Eye (tissue), 1 donor: Measurements from ENCODE around the gene NRCAM.

Experiments used
- DNase-seq: peaks from one replicate; pipeline ENCODE4 v3.0.0-alpha.2; 2015

NRCAM gene

DNA sequence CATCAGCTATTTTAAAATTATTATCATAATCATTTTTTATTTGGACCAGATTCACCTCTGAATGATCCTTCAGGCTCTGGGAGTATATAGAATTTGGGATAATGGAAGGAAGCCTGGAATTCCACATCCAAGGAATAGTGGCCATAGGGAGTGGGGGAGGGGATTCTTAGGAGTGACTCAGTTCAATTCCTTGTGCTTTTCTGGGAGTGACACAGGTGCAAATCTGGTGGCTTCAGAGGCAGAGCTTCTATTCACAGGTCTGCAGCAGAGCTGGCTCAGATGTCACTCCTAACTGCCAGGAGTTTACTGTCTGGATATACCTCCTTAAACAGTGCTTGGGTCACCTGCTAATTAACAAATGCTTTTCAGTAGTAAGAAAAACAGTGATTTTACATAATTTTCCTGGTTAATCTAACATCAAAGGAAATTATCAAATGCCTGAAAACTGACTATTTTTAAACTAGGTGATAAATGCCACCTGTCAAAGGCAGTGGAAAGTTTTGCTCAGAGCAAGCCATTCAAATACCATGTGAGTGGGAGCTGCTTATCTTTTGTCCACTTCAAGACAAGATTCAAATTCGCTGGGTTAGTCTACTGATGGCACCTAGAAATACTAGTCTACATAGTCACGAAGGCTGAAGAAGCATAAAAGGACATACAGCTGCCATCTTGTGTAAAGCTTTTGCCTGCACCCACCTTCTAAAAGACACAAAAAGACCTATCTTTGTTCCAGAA, 219.4 kb downstream of the NRCAM start:
- peak; percentile 40 for DNase-seq

DNA sequence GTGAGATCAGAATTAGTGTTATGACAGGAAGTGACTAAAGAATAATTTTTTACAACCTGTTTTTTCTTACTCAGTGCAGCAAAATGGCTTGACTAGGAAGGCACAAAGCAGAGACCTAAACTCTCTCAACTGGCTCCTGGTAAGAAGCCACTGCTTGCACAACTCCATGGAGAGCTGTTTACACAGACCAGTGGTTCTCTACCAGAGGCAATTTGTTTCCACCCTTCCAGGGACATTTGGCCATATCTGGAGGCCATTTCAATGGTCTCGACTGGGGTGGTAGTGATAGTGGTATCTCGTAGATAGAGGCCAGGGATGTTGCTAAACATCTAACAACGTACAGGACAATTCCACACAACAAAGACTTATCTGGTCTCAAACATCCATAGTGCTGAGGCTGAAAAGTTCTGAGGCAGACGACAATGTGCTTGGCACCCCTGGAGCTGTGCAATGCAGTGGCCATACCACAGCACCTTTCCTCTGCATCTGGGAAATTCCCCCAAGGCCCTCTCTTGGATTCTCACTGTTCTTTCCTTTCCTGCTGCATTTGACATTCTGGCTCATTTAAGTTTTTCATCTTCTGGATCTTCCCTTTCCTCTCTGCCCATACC, 220.7 kb downstream of the NRCAM start:
- no peak for DNase-seq

DNA sequence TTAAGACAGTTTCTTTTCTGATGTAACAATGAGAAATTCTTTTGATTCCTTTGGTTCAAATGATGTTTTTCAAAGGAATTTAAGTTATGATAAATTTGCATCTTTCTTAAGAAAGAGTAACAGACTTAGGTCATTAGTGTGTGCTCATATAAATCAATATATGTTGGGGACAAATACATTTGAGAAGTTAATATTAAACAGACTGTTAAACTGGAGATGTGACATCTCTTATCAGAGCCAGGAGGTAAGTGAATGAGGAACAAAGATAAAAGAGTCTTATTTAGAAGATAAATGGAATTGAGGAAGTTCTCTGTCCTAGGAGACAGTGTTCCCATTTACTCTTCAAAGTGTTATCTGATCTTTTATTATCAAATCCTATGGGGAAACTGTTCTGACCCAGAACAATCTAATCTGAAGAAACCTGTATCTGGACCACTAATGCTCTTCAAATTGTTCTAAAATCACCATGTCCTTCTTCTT, 221.2 kb downstream of the NRCAM start:
- DNase-seq = no peak

DNA sequence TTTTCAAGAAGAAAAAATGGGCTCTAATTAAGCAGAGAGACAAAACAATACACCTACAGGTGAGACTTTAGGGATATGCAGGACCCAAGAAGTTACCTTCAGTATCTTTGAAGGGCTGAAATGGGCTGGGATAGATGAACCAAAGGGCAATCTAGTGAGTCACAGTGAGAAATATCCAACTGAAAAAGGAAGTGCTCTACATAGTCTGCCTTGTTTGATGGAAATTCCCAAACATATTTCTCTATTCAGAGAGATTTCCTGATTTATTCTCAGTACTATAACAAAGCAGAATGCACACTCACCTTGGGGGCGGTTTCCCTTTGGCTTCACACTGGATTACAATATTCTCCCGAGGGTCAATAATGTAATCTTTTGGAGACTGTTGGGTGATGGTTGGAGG, 222.0 kb downstream of the NRCAM start:
- DNase-seq = no peak

DNA sequence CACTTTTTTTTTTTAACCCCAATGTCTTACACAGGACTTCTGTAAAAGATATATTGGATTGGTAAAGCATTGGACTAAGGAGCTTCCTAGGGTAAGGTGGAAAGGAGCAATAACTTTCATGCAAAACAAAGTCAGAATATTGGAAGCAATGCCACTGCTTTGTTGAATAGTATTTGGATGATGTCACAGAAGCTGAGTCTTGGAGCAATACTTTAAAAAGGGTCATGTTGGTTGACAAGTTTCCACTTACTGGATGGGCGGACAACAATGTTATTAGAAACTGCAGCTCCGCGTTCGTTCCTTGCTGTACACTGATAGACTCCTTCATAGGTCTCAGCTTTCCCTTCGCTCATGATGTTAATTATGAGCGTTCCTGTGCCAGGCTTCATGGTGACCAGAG, 224.2 kb downstream of the NRCAM start:
- no peak for DNase-seq

DNA sequence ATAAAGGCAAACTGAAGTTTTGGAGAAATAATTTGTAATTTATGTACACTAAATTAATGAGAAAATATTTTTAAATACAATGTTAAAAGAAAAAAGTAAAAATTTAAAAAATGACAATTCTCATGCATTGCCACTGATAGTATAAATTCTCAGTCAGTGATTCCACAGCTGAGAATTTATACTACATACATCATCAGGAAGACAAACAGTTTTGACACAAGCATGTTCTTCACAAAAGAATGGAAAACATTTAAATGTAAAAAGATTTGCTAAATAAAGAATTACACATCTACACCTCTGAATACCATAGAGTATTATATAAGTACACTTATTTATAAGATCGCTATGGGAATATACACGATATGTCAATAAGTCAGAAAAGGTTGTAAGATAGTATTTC, 225.0 kb downstream of the NRCAM start:
- no peak for DNase-seq

DNA sequence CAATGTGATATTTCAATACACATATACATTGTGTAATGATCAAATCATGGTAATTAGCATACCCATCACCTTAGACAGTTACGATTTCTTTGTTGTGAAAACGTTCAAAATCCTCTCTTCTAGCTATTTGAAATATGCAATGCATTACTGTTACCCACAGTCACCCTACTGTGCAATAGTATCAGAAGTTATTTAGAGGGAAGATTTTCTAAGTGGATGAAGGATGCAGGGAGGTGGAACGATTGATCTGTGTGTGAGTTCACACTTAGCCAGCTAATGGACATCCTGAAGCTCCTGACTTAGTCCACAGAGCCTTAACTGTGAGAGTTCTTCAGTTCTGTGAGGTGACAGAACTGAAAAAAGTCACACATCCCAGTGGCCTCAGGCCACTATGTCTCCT, 228.9 kb downstream of the NRCAM start:
- no peak for DNase-seq

DNA sequence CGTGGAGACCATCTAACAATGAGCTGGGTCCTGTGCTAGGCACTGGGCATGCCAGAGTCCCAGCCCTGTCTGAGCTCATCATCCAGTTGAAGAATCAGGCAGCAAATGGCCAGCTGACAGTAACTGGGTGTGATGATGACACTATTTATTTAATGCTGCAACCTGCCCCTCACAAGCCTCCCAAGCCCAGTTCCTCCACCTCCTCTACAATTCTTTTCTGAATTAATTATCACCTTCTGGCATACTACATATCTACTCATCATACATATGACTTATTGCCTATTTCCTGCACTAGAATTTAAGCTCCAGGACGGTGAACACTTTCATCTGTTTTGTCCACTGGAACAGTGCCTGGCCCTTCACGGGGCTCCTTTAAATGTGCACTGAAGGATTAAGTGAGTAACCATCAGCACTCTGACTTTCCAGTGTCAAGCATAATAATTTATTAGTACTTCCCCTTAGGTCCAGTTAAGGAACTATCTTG, 229.4 kb downstream of the NRCAM start:
- DNase-seq = no peak

DNA sequence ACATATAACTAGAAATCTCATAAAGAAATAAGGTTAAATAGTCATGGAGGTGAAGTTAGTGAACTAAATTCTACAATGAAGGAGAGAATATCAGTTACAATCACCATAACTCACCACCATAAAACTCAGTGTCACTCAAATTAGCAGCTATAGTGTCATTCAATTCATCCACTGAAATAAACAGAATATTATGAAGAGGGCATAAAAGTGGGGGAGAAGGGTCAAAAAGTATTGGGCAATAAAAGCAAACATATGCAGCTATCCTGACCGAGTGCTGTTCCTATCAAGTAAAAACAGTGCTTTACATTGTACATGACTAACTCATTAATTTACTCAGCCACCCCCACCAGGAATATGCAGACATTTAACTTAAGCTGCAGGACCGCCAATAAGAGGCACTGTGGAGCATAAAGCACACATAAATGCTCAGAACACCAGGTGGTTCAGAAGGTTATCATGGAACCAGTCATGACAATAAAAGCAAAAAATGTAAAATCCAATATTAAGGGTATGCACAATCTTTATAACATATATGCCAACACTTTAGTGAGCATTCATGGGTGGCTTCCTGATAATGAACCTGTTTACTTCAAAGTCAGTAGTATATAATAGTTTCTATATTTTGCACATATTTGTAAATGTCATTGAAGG, 230.6 kb downstream of the NRCAM start:
- no peak for DNase-seq

DNA sequence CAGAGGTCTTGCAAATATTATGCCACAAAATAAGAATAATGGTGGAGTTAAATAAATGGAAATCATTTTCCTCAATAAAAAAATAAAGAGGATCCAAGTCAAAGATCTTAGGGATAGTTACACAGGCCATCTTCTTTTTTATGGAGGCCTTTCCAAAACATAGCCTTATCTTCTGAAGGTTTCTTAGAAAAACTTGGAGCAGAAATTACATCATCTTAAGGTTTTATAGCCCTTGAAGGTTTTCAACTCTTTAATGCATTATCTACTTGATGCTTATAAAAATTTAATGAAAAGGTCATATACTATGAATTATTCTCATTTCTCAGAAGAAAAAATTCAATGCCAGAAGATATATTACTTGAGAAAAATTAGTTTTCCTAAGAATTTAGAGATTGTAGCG, 231.8 kb downstream of the NRCAM start:
- DNase-seq = no peak

DNA sequence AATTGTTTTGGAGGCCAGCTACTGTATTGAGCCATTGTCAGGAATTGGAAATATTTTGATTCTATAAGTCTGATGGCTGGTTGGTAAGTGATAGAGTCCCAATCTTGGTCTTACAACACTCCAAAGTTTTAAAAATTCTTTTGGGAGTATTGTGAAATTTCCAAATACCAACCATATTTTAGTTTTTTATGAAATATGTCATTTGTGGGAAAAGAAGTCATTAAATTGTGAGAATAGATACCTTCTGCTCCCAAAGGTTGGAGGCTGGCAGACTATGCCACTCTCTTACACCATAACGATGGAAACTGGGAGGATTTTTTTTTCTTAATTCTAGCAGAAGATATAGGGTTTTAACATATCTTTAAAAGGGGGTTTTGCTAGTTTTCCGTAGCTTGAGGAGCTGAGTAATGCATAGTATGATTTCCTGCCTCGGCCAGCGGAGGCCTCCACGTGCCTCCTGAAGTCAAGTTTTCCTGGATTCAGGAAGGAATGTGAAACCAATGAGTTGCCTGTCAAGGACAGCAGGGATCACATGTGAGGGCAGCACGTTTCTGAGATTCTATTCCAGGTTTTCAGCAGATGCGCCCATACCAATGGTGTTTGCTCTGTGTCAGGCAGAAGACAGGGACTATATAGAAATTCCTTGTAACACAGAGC, 233.9 kb downstream of the NRCAM start:
- DNase-seq = no peak

DNA sequence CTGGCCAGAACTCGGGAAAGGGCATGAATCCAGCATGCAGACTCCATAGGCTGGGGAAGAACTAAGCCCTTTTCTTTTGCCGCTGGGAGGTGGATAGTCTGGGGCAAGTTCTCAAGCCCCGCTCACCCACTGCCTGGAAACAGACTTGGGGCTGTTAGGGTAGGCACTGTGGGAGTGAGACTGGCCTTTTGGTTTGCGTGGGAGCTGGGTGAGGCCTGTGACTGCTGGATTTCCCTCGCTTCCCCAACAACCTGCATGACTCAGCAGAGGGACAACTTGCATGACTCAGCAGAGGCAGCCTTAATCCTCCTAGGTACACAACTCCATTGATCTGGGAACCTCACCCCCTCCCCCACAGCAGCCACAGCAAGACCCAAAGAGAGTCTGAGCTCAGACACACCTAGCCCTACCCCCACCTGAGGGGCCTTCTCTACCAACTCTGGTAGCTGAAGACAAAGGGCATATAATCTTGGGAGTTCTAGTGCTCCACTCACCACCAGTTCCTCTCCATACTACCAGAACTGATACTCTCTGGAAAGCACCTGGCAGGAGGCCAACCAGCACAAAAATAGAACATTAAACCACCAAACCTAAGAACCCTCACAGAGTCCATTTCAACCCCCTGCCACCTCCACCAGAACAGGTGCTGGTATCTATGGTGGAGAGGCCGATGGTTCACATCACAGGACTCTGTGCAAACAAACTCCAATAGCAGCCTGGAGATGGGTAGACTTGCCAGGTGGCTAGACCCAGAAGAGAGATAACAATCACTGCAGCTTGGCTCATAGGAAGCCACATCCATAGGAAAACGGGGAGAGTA, 244.6 kb downstream of the NRCAM start:
- no peak for DNase-seq

DNA sequence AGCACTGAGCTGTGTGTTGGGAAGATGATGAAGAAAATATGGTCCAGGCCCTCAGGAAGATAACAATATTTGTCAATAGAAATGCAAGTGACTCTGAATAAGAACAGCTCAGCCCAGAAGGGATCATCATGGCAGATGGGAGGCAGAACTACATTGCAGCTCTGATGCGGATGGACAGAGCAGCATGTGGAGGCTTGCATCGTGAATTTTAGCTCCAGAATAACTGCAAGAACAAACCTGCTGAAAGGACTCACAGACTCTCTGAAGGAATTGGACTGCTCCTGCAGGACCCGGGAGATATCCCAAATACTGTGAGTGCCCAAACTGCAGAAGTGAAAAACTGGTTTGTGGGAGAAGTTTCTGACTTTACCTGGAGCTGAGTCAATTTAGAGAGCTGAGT, 245.4 kb downstream of the NRCAM start:
- no peak for DNase-seq

DNA sequence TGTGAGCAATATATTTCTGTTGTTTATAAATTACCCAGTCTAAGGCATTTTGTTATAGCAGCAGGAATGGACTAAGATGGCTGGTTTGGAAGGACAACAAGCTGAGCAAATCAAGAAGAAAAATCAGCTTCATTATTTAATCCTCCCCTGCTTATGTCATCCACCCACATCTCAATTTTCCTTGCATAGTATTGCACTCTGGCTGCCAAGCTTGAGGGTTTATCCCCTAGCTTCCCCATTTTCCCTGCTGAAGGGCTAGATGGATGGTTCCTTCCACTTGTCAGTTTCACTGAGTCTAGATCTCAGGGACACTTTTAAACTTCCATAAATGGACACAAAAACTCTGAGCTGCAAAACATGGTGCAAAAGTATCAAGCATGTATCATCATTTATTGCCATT, 250.9 kb downstream of the NRCAM start:
- no peak for DNase-seq

DNA sequence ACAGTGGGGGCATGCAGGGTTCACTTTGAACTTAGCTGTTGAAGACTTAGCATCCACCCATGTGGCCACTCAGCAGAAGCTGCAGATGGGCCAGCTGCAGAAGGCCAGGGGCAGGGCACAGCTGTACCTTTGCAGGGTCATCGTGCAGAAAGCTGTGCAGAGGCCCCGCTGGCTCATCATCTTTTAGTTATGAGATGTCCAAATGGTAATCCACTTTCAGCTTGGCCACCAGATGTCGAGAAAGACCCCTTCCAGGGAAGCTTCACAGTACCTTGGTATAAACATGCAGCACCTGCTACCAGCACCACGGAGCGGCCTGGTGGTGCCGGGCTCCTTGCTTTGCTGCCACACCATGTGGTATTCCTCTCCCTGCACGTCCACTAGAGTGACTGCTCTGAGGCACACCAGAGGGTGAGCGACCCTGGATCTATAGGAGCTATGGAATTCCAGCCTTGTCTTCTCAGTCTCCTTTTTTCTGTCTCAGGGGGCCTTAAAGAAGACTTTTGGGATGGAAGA, 251.9 kb downstream of the NRCAM start:
- DNase-seq = peak; percentile 33

DNA sequence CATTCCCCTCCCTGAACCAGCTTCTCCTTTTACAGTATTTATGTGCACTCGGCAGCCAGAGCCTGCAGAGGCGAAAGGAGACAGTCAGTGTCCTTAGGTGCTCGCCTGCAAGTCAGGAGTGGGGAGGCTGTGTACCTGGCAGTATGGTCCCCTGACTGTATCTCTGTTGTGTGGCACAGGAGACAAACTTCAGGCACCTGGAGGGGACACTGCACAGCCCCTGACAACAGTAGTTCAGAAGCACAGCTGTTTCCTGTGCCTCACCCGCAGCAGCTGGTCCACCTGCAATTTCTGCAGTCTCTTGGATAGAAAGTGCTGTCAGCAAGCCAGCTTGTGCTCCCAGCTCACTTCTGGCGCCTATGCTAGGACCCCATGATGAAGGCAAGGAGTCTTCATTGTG, 252.7 kb downstream of the NRCAM start:
- DNase-seq = no peak

DNA sequence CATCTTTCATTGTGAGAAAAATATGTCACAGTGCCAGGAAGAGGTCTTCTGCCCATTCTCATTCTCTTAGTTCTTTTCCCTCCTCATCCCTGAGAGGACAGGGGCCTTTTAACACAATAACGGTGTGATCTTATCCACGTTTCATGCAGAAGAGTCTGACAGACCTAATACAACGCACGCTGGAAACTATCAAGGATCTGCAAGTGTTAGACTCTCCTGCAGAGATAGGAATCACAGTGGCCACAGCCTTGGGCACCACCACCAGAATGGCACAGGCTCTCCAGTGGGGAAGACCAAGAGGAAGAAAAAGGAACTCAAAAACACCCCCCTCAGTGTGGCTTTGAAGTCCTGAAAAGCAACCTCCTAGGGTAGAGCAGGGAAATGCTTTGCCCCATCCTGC, 253.5 kb downstream of the NRCAM start:
- no peak for DNase-seq

DNA sequence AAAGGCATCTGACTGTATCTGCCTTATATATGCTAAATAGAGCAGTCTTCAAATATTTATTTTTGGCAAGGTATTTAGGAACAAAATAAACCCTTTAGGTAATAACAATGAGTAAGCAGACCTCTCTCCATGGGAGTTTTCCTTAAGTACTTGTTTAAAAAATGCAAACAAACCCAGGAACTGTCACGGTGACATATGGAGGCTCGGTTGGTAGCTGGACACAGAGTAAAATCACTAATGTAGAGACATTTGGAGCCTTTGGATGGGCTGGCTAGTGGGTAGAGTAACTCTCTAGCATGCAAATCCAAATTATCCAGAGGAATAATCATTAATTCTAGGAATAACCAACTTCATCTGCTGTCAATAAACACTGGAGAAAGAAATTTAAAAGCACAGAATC, 254.5 kb downstream of the NRCAM start:
- DNase-seq = no peak

DNA sequence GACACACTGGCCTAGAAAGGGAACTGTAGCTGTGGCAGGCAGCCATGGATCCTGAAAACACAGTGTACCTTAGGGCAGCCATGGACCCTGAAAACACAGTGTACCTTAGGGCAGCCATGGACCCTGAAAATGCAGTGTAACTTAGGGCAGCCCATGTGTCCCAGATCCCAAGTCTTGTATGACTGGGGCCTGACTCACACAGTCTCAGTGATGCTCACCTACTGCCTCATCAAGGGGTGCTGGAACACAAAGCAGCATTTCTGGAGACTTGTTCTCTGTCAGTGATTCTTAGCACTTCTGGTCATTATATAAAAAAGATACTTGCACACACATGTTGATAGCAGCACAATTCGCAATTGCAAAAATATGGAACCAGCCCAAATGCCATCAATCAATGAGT, 255.9 kb downstream of the NRCAM start:
- no peak for DNase-seq

DNA sequence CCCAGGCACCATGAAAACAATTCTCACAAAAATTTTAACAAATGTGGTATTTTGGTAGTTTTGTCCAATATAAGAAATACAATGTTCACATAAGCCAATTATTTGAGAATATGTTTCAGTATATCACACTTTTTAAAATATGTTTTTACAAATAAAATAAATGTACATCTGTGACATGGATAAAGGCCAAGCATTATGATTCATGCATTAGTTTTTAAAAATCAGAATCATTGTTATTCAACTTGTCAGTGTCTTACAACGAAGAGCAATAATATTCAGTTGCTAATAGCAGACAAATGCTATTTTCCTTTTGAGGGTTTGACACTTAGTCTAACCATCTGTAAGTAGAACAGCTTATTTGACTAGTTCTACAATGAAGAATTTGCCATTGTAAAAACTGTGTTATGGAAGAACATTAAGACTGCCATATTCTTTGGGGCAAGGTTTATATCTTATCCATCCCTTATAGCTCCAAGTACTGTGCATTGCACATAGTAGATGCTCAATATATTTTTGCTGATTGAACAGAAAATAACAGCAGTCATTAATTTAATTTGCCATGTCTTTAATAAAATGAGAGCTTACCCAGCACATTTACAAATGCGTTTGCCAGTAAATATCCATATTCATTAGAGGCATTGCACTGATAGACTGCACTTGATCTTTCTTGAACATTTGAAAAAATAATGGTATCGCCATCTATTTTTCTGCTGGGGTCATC, 258.7 kb downstream of the NRCAM start:
- no peak for DNase-seq

DNA sequence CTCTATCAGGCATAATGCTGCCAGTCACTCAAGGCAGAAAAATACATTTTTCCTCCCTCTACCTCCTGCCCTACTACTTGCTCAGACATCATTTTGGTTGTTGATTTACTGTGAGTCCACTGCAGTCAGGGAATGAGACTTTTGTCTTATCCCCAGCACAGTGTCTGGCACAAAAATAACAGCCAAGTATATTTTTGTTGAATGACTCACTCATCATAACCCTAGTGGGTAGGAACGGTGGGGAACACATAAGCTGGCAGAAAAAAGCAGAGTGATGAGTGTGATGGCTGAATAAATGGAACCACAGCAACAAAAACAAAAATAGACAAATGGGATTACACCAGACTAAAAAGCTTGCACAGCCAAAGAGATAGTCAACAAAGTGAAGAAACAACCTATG, 260.2 kb downstream of the NRCAM start:
- DNase-seq = no peak
